Measurements from ENCODE around the gene ID2. TPM values are rescaled to one million over a fixed set of nuclear protein-coding genes. Genes with fewer than 3 reads are reported as not detected.

Gene ID2
- total and polyA plus RNA-seq, 2 of the 13 experiments (the other 11 are each of a cell fraction or from before 2014, with no cell fraction given): 214 to 719 TPM

DNA sequence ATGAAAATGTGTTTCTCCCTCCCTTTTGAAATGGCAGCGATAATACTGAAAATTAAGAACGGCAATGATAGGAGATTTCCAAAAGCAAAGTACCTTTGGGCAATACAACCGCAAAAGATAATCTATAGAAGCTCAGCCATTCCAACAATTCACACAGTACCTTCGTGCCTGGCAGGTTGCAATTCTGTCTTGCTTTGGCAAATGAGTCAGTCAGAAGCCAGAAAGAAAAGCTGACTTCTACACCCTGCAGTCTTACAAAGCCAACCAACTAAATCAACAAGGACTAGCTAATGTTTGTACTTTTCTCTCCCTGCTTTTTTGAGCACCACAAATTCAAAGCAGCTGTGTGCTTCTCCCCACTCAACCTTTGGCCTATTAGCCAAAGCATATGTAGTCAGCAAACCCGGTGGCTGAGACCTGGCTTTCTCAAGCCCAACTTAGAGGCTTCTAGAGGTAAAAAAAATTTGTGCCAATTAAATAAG, 25.7 kb upstream of the ID2 start (continued):
- TF ChIP-seq, protein P1, sequence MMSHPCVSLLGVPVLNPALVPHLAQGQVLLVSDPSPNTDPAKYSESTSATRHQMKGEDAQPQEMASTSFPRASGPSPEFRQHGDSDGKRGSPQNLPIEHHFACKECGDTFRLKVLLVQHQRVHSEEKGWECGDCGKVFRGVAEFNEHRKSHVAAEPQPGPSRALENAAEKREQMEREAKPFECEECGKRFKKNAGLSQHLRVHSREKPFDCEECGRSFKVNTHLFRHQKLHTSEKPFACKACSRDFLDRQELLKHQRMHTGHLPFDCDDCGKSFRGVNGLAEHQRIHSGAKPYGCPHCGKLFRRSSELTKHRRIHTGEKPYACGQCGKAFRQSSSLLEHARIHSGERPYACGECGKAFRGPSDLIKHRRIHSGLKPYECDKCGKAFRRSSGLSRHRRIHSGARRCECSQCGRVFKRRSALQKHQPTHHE (CRISPR knock-in tag; IDR thresholded peaks at IDR 0.05; ENCODE audit: borderline replicate concordance): no peak
- TF ChIP-seq FOSL1 (CRISPR knock-in tag; IDR thresholded peaks at IDR 0.05; ENCODE audit: borderline replicate concordance): no peak
- TF ChIP-seq, protein P2, sequence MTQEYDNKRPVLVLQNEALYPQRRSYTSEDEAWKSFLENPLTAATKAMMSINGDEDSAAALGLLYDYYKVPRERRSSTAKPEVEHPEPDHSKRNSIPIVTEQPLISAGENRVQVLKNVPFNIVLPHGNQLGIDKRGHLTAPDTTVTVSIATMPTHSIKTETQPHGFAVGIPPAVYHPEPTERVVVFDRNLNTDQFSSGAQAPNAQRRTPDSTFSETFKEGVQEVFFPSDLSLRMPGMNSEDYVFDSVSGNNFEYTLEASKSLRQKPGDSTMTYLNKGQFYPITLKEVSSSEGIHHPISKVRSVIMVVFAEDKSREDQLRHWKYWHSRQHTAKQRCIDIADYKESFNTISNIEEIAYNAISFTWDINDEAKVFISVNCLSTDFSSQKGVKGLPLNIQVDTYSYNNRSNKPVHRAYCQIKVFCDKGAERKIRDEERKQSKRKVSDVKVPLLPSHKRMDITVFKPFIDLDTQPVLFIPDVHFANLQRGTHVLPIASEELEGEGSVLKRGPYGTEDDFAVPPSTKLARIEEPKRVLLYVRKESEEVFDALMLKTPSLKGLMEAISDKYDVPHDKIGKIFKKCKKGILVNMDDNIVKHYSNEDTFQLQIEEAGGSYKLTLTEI (CRISPR knock-in tag; conservative IDR thresholded peaks at IDR 0.05): no peak
- no peak for TF ChIP-seq ZNF569 (CRISPR knock-in tag; IDR thresholded peaks at IDR 0.05; ENCODE audit: borderline replicate concordance)
- TF ChIP-seq NR3C1 (CRISPR knock-in tag; IDR thresholded peaks at IDR 0.05): no peak
- no peak; the same call in 1 of the 2 replicates for TF ChIP-seq ZNF44 (CRISPR knock-in tag; IDR thresholded peaks at IDR 0.05)
- TF ChIP-seq ZNF615 (CRISPR knock-in tag; IDR thresholded peaks at IDR 0.05; ENCODE audit: borderline replicate concordance): no peak
- TF ChIP-seq, protein P3, sequence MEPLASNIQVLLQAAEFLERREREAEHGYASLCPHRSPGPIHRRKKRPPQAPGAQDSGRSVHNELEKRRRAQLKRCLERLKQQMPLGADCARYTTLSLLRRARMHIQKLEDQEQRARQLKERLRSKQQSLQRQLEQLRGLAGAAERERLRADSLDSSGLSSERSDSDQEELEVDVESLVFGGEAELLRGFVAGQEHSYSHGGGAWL (CRISPR knock-in tag; IDR thresholded peaks at IDR 0.05): no peak
- TF ChIP-seq ZNF792 (CRISPR knock-in tag; IDR thresholded peaks at IDR 0.05): no peak
- TF ChIP-seq, protein P4, sequence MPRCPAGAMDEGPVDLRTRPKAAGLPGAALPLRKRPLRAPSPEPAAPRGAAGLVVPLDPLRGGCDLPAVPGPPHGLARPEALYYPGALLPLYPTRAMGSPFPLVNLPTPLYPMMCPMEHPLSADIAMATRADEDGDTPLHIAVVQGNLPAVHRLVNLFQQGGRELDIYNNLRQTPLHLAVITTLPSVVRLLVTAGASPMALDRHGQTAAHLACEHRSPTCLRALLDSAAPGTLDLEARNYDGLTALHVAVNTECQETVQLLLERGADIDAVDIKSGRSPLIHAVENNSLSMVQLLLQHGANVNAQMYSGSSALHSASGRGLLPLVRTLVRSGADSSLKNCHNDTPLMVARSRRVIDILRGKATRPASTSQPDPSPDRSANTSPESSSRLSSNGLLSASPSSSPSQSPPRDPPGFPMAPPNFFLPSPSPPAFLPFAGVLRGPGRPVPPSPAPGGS (CRISPR knock-in tag; IDR thresholded peaks at IDR 0.05): no peak
- TF ChIP-seq ZFAT (CRISPR knock-in tag; conservative IDR thresholded peaks at IDR 0.05): no peak
- TF ChIP-seq ZNF75D (CRISPR knock-in tag; IDR thresholded peaks at IDR 0.05; ENCODE audit: borderline replicate concordance): no peak
- TF ChIP-seq, protein P5, sequence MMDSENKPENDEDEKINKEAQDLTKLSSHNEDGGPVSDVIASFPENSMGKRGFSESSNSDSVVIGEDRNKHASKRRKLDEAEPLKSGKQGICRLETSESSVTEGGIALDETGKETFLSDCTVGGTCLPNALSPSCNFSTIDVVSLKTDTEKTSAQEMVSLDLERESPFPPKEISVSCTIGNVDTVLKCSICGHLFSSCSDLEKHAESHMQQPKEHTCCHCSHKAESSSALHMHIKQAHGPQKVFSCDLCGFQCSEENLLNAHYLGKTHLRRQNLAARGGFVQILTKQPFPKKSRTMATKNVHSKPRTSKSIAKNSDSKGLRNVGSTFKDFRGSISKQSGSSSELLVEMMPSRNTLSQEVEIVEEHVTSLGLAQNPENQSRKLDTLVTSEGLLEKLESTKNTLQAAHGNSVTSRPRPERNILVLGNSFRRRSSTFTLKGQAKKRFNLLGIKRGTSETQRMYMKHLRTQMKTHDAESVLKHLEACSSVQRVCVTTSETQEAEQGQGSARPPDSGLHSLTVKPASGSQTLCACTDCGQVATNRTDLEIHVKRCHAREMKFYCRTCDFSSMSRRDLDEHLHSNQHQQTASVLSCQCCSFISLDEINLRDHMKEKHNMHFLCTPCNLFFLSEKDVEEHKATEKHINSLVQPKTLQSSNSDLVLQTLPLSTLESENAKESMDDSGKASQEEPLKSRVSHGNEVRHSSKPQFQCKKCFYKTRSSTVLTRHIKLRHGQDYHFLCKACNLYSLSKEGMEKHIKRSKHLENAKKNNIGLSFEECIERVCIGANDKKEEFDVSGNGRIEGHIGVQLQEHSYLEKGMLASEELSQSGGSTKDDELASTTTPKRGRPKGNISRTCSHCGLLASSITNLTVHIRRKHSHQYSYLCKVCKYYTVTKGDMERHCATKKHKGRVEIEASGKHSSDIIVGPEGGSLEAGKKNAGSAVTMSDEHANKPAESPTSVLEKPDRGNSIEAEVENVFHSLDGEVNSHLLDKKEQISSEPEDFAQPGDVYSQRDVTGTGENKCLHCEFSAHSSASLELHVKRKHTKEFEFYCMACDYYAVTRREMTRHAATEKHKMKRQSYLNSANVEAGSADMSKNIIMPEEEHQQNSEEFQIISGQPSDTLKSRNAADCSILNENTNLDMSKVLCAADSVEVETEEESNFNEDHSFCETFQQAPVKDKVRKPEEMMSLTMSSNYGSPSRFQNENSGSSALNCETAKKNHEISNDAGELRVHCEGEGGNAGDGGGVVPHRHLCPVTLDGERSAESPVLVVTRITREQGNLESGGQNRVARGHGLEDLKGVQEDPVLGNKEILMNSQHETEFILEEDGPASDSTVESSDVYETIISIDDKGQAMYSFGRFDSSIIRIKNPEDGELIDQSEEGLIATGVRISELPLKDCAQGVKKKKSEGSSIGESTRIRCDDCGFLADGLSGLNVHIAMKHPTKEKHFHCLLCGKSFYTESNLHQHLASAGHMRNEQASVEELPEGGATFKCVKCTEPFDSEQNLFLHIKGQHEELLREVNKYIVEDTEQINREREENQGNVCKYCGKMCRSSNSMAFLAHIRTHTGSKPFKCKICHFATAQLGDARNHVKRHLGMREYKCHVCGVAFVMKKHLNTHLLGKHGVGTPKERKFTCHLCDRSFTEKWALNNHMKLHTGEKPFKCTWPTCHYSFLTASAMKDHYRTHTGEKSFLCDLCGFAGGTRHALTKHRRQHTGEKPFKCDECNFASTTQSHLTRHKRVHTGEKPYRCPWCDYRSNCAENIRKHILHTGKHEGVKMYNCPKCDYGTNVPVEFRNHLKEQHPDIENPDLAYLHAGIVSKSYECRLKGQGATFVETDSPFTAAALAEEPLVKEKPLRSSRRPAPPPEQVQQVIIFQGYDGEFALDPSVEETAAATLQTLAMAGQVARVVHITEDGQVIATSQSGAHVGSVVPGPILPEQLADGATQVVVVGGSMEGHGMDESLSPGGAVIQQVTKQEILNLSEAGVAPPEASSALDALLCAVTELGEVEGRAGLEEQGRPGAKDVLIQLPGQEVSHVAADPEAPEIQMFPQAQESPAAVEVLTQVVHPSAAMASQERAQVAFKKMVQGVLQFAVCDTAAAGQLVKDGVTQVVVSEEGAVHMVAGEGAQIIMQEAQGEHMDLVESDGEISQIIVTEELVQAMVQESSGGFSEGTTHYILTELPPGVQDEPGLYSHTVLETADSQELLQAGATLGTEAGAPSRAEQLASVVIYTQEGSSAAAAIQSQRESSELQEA (CRISPR knock-in tag; IDR thresholded peaks at IDR 0.05; ENCODE audit: not compliant biosample characterization): no peak
- TF ChIP-seq, protein P6, sequence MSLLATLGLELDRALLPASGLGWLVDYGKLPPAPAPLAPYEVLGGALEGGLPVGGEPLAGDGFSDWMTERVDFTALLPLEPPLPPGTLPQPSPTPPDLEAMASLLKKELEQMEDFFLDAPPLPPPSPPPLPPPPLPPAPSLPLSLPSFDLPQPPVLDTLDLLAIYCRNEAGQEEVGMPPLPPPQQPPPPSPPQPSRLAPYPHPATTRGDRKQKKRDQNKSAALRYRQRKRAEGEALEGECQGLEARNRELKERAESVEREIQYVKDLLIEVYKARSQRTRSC (CRISPR knock-in tag; IDR thresholded peaks at IDR 0.05; ENCODE audit: low read depth): no peak
- TF ChIP-seq ZNF180 (CRISPR knock-in tag; IDR thresholded peaks at IDR 0.05; ENCODE audit: borderline replicate concordance, low read depth): no peak

All from HepG2 (cell line).